Measurements from ENCODE around the gene TMEM54. TPM values are rescaled to one million over a fixed set of nuclear protein-coding genes. Genes with fewer than 3 reads are reported as not detected.

The TMEM54 gene
- total and polyA plus RNA-seq, 9 of the 15 experiments (the other 6 are each of a cell fraction or from before 2014, with no cell fraction given): 1.00 to 16.2 (median 8.2) TPM

DNA sequence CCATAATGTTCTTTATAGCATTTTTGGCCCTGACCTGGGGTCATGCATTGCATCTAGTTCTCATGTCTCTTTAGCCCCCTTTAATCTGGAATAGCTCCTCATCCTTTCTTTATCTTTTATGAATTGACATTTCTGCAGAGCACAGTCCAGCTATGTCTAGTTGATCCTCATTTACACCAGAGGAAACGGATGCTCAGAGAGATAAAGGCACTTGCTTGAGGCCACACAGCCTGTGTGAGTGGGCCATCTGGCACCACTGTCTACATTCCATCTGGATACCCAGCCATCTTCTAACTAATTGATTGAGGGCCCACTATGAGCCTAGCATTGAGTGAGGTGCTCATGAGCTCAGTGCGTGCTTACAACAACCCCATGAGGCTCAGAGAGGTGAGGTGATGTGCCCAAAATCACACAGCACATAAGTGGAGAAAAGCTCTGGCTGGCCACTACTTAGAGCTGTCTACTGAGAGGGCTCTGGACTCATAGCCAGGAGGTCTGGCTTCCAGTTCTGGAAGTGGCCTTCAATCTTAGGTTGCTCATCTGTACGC is 11.4 kb downstream of the TMEM54 start:
- Histone ChIP-seq H3K4me1 (replicated peaks in 1 of 2; ENCODE audit: control insufficient read depth in 2 of 2, insufficient read depth in 2 of 2, low read length in 2 of 2) (peaks cover 5 to 34% of the 10 kb centered on the region in 2 experiments; a peak in 4 of 5 replicates), H3K4me3 (no peak overlapping the region), H4K20me1 (replicated peaks; ENCODE audit: control insufficient read depth, insufficient read depth, low read length) (peaks cover 32% of the 10 kb centered on the region; the same call in 1 of the 2 replicates), H3K79me2 (ENCODE audit: control insufficient read depth, insufficient read depth, low read length) (no peaks in the 10 kb centered on the region), H3K27ac (ENCODE audit: extremely low read depth, low read depth, low read length) (no peak overlapping the region), H3K9me3 (replicated peaks; ENCODE audit: control insufficient read depth, insufficient read depth, low read depth, low read length) (no peaks in the 10 kb centered on the region), H3K9ac (ENCODE audit: insufficient read depth in 1 of 2, low read depth in 2 of 2, low read length in 2 of 2) (no peak overlapping the region), H2AFZ (ENCODE audit: low read depth, low read length) (no peak overlapping the region), H3K9me1 (ENCODE audit: control insufficient read depth, insufficient read depth, low read length) (no peaks in the 10 kb centered on the region), H3K4me2 (ENCODE audit: insufficient read depth, low read length) (no peak overlapping the region), H3K27me3 (ENCODE audit: control insufficient read depth in 2 of 2, insufficient read depth in 2 of 2, low read length in 2 of 2) (peaks cover 5 to 50% of the 10 kb centered on the region in 2 experiments; a peak in 3 of 5 replicates), H3K36me3 (ENCODE audit: control insufficient read depth, insufficient read depth, low read length) (no peaks in the 10 kb centered on the region)
- no TSS peak for BruUV-seq (replicated peaks)
- in situ Hi-C loops (cut with MboI): loop anchor here (25.0 kb wide), 1 partner anchor 722 kb away; no protein-coding TSS in a partner anchor
- ATAC-seq: no peak
- peak; percentile 59; the same call in 1 of the 2 replicates for TF ChIP-seq SMARCA5 (IDR thresholded peaks at IDR 0.05)
- TF ChIP-seq BRD9 (IDR thresholded peaks at IDR 0.05; ENCODE audit: low read depth, partially characterized antibody): peak; percentile 99
- no peak for TF ChIP-seq ZFP30 (CRISPR knock-in tag; IDR thresholded peaks at IDR 0.05; ENCODE audit: borderline replicate concordance)
- 0% methylated on average over 3 of the region's 3 CpGs for WGBS (ENCODE audit: insufficient coverage, low coverage, missing lambda C conversion rate)
- POLR2A ChIA-PET: interaction anchor here (0.7 to 1.0 kb wide), 3 partner anchors 96 to 191 kb away, joined by 3 read pairs; no protein-coding TSS in a partner anchor
- no peak for FAIRE-seq
- intact Hi-C loops (cut with micrococcal nuclease): no loop called here
- no peak for DNase-seq (ENCODE audit: extremely low read depth in 1 of 4, low spot score in 3 of 4)
- CTCF ChIA-PET (ENCODE audit: low intra/inter-chr PET ratio): no interaction called here

GRCh38 chr1:32888677-32889420 is 12.3 kb downstream of the TMEM54 start:
- no peak for FAIRE-seq
- no TSS peak for BruUV-seq (replicated peaks)
- TF ChIP-seq, protein P1, sequence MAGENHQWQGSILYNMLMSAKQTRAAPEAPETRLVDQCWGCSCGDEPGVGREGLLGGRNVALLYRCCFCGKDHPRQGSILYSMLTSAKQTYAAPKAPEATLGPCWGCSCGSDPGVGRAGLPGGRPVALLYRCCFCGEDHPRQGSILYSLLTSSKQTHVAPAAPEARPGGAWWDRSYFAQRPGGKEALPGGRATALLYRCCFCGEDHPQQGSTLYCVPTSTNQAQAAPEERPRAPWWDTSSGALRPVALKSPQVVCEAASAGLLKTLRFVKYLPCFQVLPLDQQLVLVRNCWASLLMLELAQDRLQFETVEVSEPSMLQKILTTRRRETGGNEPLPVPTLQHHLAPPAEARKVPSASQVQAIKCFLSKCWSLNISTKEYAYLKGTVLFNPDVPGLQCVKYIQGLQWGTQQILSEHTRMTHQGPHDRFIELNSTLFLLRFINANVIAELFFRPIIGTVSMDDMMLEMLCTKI (IDR thresholded peaks at IDR 0.05; ENCODE audit: partially characterized antibody): no peak
- TF ChIP-seq SETDB1 (IDR thresholded peaks at IDR 0.05; ENCODE audit: low read length) (no peak), MBD1 (CRISPR knock-in tag; IDR thresholded peaks at IDR 0.05) (no peak), ILF3 (IDR thresholded peaks at IDR 0.05; ENCODE audit: borderline replicate concordance) (no peak), KLF10 (CRISPR knock-in tag; IDR thresholded peaks at IDR 0.05) (no peak), POLR3A (IDR thresholded peaks at IDR 0.05; ENCODE audit: borderline replicate concordance, extremely low read depth, insufficient read depth, insufficient read length) (no peak), PURB (CRISPR knock-in tag; IDR thresholded peaks at IDR 0.05; ENCODE audit: low read depth) (no peak), TSC22D4 (tag; IDR thresholded peaks at IDR 0.05) (no peak)

More at GRCh38 chr1:32888677-32889420, 12.3 kb downstream of the TMEM54 start:
- H3K36me3 ChIP-seq (ENCODE audit: control insufficient read depth, insufficient read depth, low read length): no peaks in the 10 kb centered on the region
- ATAC-seq (no peak), DNase-seq (ENCODE audit: extremely low read depth in 1 of 4, low spot score in 3 of 4) (no peak)
- WGBS (ENCODE audit: insufficient coverage, low coverage, missing lambda C conversion rate): 5% methylated on average over 24 of the region's 24 CpGs
- H4K20me1 ChIP-seq (replicated peaks; ENCODE audit: control insufficient read depth, insufficient read depth, low read length): peaks cover 35% of the 10 kb centered on the region
- H3K27ac ChIP-seq (ENCODE audit: extremely low read depth, low read depth, low read length): no peak overlapping the region
- no peak overlapping the region for H2AFZ ChIP-seq (ENCODE audit: low read depth, low read length)
- POLR2A ChIA-PET: interaction anchor here (1.0 kb wide), 1 partner anchor 192 kb away, joined by 3 read pairs; no protein-coding TSS in a partner anchor
- no peak overlapping the region for H3K9ac ChIP-seq (ENCODE audit: insufficient read depth in 1 of 2, low read depth in 2 of 2, low read length in 2 of 2)
- in situ Hi-C loops (cut with MboI) (loop anchor here (25.0 kb wide), 1 partner anchor 723 kb away; no protein-coding TSS in a partner anchor), intact Hi-C loops (cut with micrococcal nuclease) (no loop called here)
- H3K9me3 ChIP-seq (replicated peaks; ENCODE audit: control insufficient read depth, insufficient read depth, low read depth, low read length): no peaks in the 10 kb centered on the region
- peaks cover 5 to 39% of the 10 kb centered on the region in 2 experiments; a peak in 4 of 5 replicates for H3K4me1 ChIP-seq (replicated peaks in 1 of 2; ENCODE audit: control insufficient read depth in 2 of 2, insufficient read depth in 2 of 2, low read length in 2 of 2)
- H3K79me2 ChIP-seq (ENCODE audit: control insufficient read depth, insufficient read depth, low read length): no peaks in the 10 kb centered on the region
- H3K4me3 ChIP-seq: no peak overlapping the region
- H3K27me3 ChIP-seq (ENCODE audit: control insufficient read depth in 2 of 2, insufficient read depth in 2 of 2, low read length in 2 of 2): peaks cover 5 to 53% of the 10 kb centered on the region in 2 experiments; a peak in 3 of 5 replicates
- CTCF ChIA-PET (ENCODE audit: low intra/inter-chr PET ratio): no interaction called here
- H3K4me2 ChIP-seq (ENCODE audit: insufficient read depth, low read length): no peak overlapping the region
- no peaks in the 10 kb centered on the region for H3K9me1 ChIP-seq (ENCODE audit: control insufficient read depth, insufficient read depth, low read length)

Data from K562 (cell line).